ENCODE data around the gene GABRG3. TPM values are rescaled to one million over a fixed set of nuclear protein-coding genes. Genes with fewer than 3 reads are reported as not detected.
A peak's percentile ranks its signal among the peaks of the same experiment; 100 is the strongest.

The GABRG3 gene
- total and polyA plus RNA-seq, 2 donors from 2014 or later, result not detected

- peak in 2 of 5 donors; percentile 38 to 62 for DNase-seq
- no peaks in the 10 kb centered on the region for H3K27me3 ChIP-seq (ENCODE audit: control insufficient read depth, insufficient read depth, low read length)
- no peaks in the 10 kb centered on the region for H3K36me3 ChIP-seq (ENCODE audit: control insufficient read depth in 2 of 3, insufficient read depth in 3 of 3, low read length in 3 of 3)
- intact Hi-C loops (cut with DNase I), result no loop called here
- TF ChIP-seq CTCF (IDR thresholded peaks at IDR 0.05; ENCODE audit: borderline replicate concordance, extremely low read depth, insufficient read depth), result no peak
- no peak overlapping the region for H3K4me3 ChIP-seq (ENCODE audit: low read length in 3 of 3)
- H3K9me3 ChIP-seq (ENCODE audit: control insufficient read depth in 2 of 3, insufficient read depth in 1 of 3, low read length in 3 of 3), result no peaks in the 10 kb centered on the region
- no peaks in the 10 kb centered on the region for H3K4me1 ChIP-seq (ENCODE audit: control insufficient read depth in 2 of 3, insufficient read depth in 2 of 3, low read depth in 1 of 3, low read length in 3 of 3)
- FAIRE-seq, result no peak
- no peak overlapping the region for H3K9ac ChIP-seq (ENCODE audit: low read length in 3 of 3)
- no peak overlapping the region for H3K27ac ChIP-seq (ENCODE audit: low read depth in 2 of 2, low read length in 2 of 2)
These were observed 430.5 kb downstream of the GABRG3 start for GRCh38 chr15:27401471-27401870.

GRCh38 chr15:27408428-27408827, 437.4 kb downstream of the GABRG3 start:
- Histone ChIP-seq H3K9ac (ENCODE audit: low read length in 3 of 3) (no peak overlapping the region), H3K36me3 (ENCODE audit: control insufficient read depth in 2 of 3, insufficient read depth in 3 of 3, low read length in 3 of 3) (no peaks in the 10 kb centered on the region), H3K27me3 (ENCODE audit: control insufficient read depth, insufficient read depth, low read length) (no peaks in the 10 kb centered on the region), H3K4me3 (ENCODE audit: low read length in 3 of 3) (no peak overlapping the region), H3K27ac (ENCODE audit: low read depth in 2 of 2, low read length in 2 of 2) (no peak overlapping the region), H3K9me3 (ENCODE audit: control insufficient read depth in 2 of 3, insufficient read depth in 1 of 3, low read length in 3 of 3) (no peaks in the 10 kb centered on the region), H3K4me1 (ENCODE audit: control insufficient read depth in 2 of 3, insufficient read depth in 2 of 3, low read depth in 1 of 3, low read length in 3 of 3) (no peaks in the 10 kb centered on the region)
- DNase-seq (no peak), FAIRE-seq (no peak)
- intact Hi-C loops (cut with DNase I), result no loop called here
- no peak for TF ChIP-seq CTCF (IDR thresholded peaks at IDR 0.05; ENCODE audit: borderline replicate concordance, extremely low read depth, insufficient read depth)

GRCh38 chr15:27410996-27411605, 440.1 kb downstream of the GABRG3 start:
- no peaks in the 10 kb centered on the region for H3K27me3 ChIP-seq (ENCODE audit: control insufficient read depth, insufficient read depth, low read length)
- H3K9ac ChIP-seq (ENCODE audit: low read length in 3 of 3), result no peak overlapping the region
- no peak for TF ChIP-seq CTCF (IDR thresholded peaks at IDR 0.05; ENCODE audit: borderline replicate concordance, extremely low read depth, insufficient read depth)
- no peaks in the 10 kb centered on the region for H3K4me1 ChIP-seq (ENCODE audit: control insufficient read depth in 2 of 3, insufficient read depth in 2 of 3, low read depth in 1 of 3, low read length in 3 of 3)
- H3K36me3 ChIP-seq (ENCODE audit: control insufficient read depth in 2 of 3, insufficient read depth in 3 of 3, low read length in 3 of 3), result no peaks in the 10 kb centered on the region
- intact Hi-C loops (cut with DNase I), result no loop called here
- H3K9me3 ChIP-seq (ENCODE audit: control insufficient read depth in 2 of 3, insufficient read depth in 1 of 3, low read length in 3 of 3), result no peaks in the 10 kb centered on the region
- no peak for FAIRE-seq
- H3K27ac ChIP-seq (ENCODE audit: low read depth in 2 of 2, low read length in 2 of 2), result no peak overlapping the region
- DNase-seq, result no peak
- H3K4me3 ChIP-seq (ENCODE audit: low read length in 3 of 3), result no peak overlapping the region

GRCh38 chr15:27412415-27412814, 441.4 kb downstream of the GABRG3 start:
- no peak for TF ChIP-seq CTCF (IDR thresholded peaks at IDR 0.05; ENCODE audit: borderline replicate concordance, extremely low read depth, insufficient read depth)
- Histone ChIP-seq H3K36me3 (ENCODE audit: control insufficient read depth in 2 of 3, insufficient read depth in 3 of 3, low read length in 3 of 3) (no peaks in the 10 kb centered on the region), H3K9ac (ENCODE audit: low read length in 3 of 3) (no peak overlapping the region), H3K27ac (ENCODE audit: low read depth in 2 of 2, low read length in 2 of 2) (no peak overlapping the region), H3K4me1 (ENCODE audit: control insufficient read depth in 2 of 3, insufficient read depth in 2 of 3, low read depth in 1 of 3, low read length in 3 of 3) (no peaks in the 10 kb centered on the region), H3K9me3 (ENCODE audit: control insufficient read depth in 2 of 3, insufficient read depth in 1 of 3, low read length in 3 of 3) (no peaks in the 10 kb centered on the region), H3K27me3 (ENCODE audit: control insufficient read depth, insufficient read depth, low read length) (no peaks in the 10 kb centered on the region), H3K4me3 (ENCODE audit: low read length in 3 of 3) (no peak overlapping the region)
- intact Hi-C loops (cut with DNase I), result no loop called here
- DNase-seq (no peak), FAIRE-seq (no peak)
